ENCODE results near the gene KCNH8.

The KCNH8 gene

GRCh38 chr3:19151171-19151570, 2.9 kb downstream of the KCNH8 start:
- no peaks in the 10 kb centered on the region for H3K4me1 ChIP-seq (ENCODE audit: insufficient read depth, poor library complexity, severe bottlenecking)
- no peak for TF ChIP-seq CTCF (IDR thresholded peaks at IDR 0.05; ENCODE audit: poor library complexity, severe bottlenecking)
- H3K36me3 ChIP-seq (ENCODE audit: low read depth), result no peaks in the 10 kb centered on the region
- no peak overlapping the region for H3K27ac ChIP-seq (ENCODE audit: poor library complexity, severe bottlenecking)
- H3K4me3 ChIP-seq (ENCODE audit: severe bottlenecking), result no peak overlapping the region
- DNase-seq (ENCODE audit: low spot score) (no peak), ATAC-seq (ENCODE audit: low read depth) (no peak)
- peaks cover 22% of the 10 kb centered on the region for H3K27me3 ChIP-seq (ENCODE audit: insufficient read depth, poor library complexity, severe bottlenecking)
- H3K9me3 ChIP-seq (ENCODE audit: severe bottlenecking), result no peaks in the 10 kb centered on the region

GRCh38 chr3:19154693-19155250, 6.5 kb downstream of the KCNH8 start:
- DNase-seq (ENCODE audit: low spot score) (no peak), ATAC-seq (ENCODE audit: low read depth) (no peak)
- no peak overlapping the region for H3K27ac ChIP-seq (ENCODE audit: poor library complexity, severe bottlenecking)
- no peaks in the 10 kb centered on the region for H3K36me3 ChIP-seq (ENCODE audit: low read depth)
- H3K27me3 ChIP-seq (ENCODE audit: insufficient read depth, poor library complexity, severe bottlenecking), result no peaks in the 10 kb centered on the region
- H3K9me3 ChIP-seq (ENCODE audit: severe bottlenecking), result no peaks in the 10 kb centered on the region
- H3K4me3 ChIP-seq (ENCODE audit: severe bottlenecking), result no peak overlapping the region
- H3K4me1 ChIP-seq (ENCODE audit: insufficient read depth, poor library complexity, severe bottlenecking), result no peaks in the 10 kb centered on the region
- no peak for TF ChIP-seq CTCF (IDR thresholded peaks at IDR 0.05; ENCODE audit: poor library complexity, severe bottlenecking)

- Histone ChIP-seq H3K36me3 (ENCODE audit: low read depth) (no peaks in the 10 kb centered on the region), H3K9me3 (ENCODE audit: severe bottlenecking) (no peaks in the 10 kb centered on the region), H3K4me3 (ENCODE audit: severe bottlenecking) (no peak overlapping the region), H3K27ac (ENCODE audit: poor library complexity, severe bottlenecking) (no peak overlapping the region), H3K4me1 (ENCODE audit: insufficient read depth, poor library complexity, severe bottlenecking) (no peaks in the 10 kb centered on the region), H3K27me3 (ENCODE audit: insufficient read depth, poor library complexity, severe bottlenecking) (no peaks in the 10 kb centered on the region)
- ATAC-seq (ENCODE audit: low read depth) (no peak), DNase-seq (ENCODE audit: low spot score) (no peak)
- no peak for TF ChIP-seq CTCF (IDR thresholded peaks at IDR 0.05; ENCODE audit: poor library complexity, severe bottlenecking)
Measured at GRCh38 chr3:19155375-19155774, 7.1 kb downstream of the KCNH8 start.

- Histone ChIP-seq H3K27me3 (ENCODE audit: insufficient read depth, poor library complexity, severe bottlenecking) (no peaks in the 10 kb centered on the region), H3K9me3 (ENCODE audit: severe bottlenecking) (no peaks in the 10 kb centered on the region), H3K36me3 (ENCODE audit: low read depth) (no peaks in the 10 kb centered on the region), H3K4me1 (ENCODE audit: insufficient read depth, poor library complexity, severe bottlenecking) (no peaks in the 10 kb centered on the region), H3K4me3 (ENCODE audit: severe bottlenecking) (no peak overlapping the region), H3K27ac (ENCODE audit: poor library complexity, severe bottlenecking) (no peak overlapping the region)
- DNase-seq (ENCODE audit: low spot score) (no peak), ATAC-seq (ENCODE audit: low read depth) (no peak)
- TF ChIP-seq CTCF (IDR thresholded peaks at IDR 0.05; ENCODE audit: poor library complexity, severe bottlenecking), result no peak
Measured at GRCh38 chr3:19159966-19160635, 11.8 kb downstream of the KCNH8 start.

GRCh38 chr3:19165654-19166053, 17.3 kb downstream of the KCNH8 start:
- Histone ChIP-seq H3K27me3 (ENCODE audit: insufficient read depth, poor library complexity, severe bottlenecking) (no peaks in the 10 kb centered on the region), H3K36me3 (ENCODE audit: low read depth) (no peaks in the 10 kb centered on the region), H3K4me1 (ENCODE audit: insufficient read depth, poor library complexity, severe bottlenecking) (no peaks in the 10 kb centered on the region), H3K9me3 (ENCODE audit: severe bottlenecking) (no peaks in the 10 kb centered on the region), H3K4me3 (ENCODE audit: severe bottlenecking) (no peak overlapping the region), H3K27ac (ENCODE audit: poor library complexity, severe bottlenecking) (no peak overlapping the region)
- DNase-seq (ENCODE audit: low spot score) (no peak), ATAC-seq (ENCODE audit: low read depth) (no peak)
- TF ChIP-seq CTCF (IDR thresholded peaks at IDR 0.05; ENCODE audit: poor library complexity, severe bottlenecking), result no peak
